Endothelial cell (in vitro differentiated cells): ENCODE measurements around the gene ITK. TPM values are rescaled to one million over a fixed set of nuclear protein-coding genes. Genes with fewer than 3 reads are reported as not detected.
A peak's percentile ranks its signal among the peaks of the same experiment; 100 is the strongest.

Experiments
- DNase-seq: peaks from one replicate; pipeline ENCODE4 v3.0.0; 2021; ENCODE audit warnings: low spot score
- H3K27ac Mint-ChIP-seq: one replicate; pipeline ENCODE4 v1.8.0; 2021; ENCODE audit warnings: mixed read lengths, inconsistent platforms; ENCODE audit not compliant: unreplicated experiment
- H3K27me3 Mint-ChIP-seq: one replicate; pipeline ENCODE4 v1.8.0; 2021; ENCODE audit warnings: mild to moderate bottlenecking, moderate library complexity, mixed read lengths, inconsistent platforms; ENCODE audit not compliant: unreplicated experiment
- H3K36me3 Mint-ChIP-seq: one replicate; pipeline ENCODE4 v1.8.0; 2021; ENCODE audit warnings: mild to moderate bottlenecking, low read depth, mixed read lengths, inconsistent platforms; ENCODE audit not compliant: unreplicated experiment
- H3K4me1 Mint-ChIP-seq: one replicate; pipeline ENCODE4 v1.8.0; 2021; ENCODE audit warnings: mild to moderate bottlenecking, mixed read lengths, inconsistent platforms; ENCODE audit not compliant: unreplicated experiment
- H3K4me3 Mint-ChIP-seq: one replicate; pipeline ENCODE4 v1.8.0; 2021; ENCODE audit warnings: mild to moderate bottlenecking, mixed read lengths, inconsistent platforms; ENCODE audit not compliant: unreplicated experiment
- H3K9me3 Mint-ChIP-seq: one replicate; pipeline ENCODE4 v1.8.0; 2021; ENCODE audit warnings: mixed read lengths, inconsistent platforms; ENCODE audit not compliant: unreplicated experiment
- long read RNA-seq: library from polyadenylated mRNA; unstranded; transcript quantifications from one replicate; pipeline ENCODE4 v2.0.0, GENCODE V29; 2020; ENCODE audit not compliant: unreplicated experiment
- total RNA-seq: library from RNA; stranded (reverse); fragmentation: NEBNext Ultra II Directional; extraction: Animal tissue kit (Norgen Biotek cat#: 25700); gene quantifications from one replicate; pipeline ENCODE4 v1.2.1, GENCODE V29; 2021; ENCODE audit not compliant: unreplicated experiment
- TF ChIP-seq, protein P1 (sequence below): fragments of 200-600 bp; sonication (generic); IDR thresholded peaks from one replicate; pipeline ENCODE4 v1.5.0; 2021; ENCODE audit warnings: antibody characterized with exemption; ENCODE audit not compliant: unreplicated experiment

Gene ITK
- not detected for total RNA-seq
- long read RNA-seq, result 0 reads

DNA sequence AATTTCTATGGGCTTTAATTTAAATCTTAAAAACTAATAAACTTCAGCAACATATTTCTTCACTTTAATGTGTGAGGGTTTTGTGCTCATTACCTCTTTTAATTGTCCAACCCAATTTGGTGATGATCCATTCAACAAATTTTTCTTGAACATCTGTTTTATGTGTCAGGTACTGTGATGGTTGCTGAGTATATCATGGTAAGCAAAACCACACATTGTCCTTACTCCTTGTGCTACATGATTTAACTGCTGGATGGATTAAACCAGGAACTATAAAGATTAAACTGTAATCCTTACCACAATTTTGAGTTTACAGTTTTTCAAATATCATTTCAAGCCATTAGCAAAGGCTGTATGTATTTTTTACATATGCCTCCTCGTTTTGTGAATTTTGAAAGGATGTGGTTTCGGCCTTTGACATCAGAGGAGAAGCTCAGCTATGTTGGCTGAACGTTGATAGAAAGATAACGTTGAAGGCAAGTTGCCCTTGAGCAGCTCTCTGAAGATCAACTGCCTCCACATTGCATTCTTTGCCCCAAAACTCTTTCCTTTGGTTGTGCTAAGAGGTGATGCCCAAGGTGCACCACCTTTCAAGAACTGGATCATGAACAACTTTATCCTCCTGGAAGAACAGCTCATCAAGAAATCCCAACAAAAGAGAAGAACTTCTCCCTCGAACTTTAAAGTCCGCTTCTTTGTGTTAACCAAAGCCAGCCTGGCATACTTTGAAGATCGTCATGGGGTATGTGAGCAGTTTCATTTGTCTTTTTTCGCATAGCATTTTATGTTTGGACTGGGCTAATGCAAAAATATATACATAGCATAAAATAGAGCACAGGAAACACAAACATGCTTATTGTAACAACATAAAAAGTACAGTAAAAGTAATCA lies at the start of gene ITK:
Gene ITK, plus strand, starts transcription at position 467 of the 891 bp plus-strand sequence. Its CDS starts 138 bp downstream, at position 605.
- H3K9me3 Mint-ChIP-seq, result no peaks in the 10 kb centered on the region
- TF ChIP-seq, protein P1, sequence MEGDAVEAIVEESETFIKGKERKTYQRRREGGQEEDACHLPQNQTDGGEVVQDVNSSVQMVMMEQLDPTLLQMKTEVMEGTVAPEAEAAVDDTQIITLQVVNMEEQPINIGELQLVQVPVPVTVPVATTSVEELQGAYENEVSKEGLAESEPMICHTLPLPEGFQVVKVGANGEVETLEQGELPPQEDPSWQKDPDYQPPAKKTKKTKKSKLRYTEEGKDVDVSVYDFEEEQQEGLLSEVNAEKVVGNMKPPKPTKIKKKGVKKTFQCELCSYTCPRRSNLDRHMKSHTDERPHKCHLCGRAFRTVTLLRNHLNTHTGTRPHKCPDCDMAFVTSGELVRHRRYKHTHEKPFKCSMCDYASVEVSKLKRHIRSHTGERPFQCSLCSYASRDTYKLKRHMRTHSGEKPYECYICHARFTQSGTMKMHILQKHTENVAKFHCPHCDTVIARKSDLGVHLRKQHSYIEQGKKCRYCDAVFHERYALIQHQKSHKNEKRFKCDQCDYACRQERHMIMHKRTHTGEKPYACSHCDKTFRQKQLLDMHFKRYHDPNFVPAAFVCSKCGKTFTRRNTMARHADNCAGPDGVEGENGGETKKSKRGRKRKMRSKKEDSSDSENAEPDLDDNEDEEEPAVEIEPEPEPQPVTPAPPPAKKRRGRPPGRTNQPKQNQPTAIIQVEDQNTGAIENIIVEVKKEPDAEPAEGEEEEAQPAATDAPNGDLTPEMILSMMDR, result no peak
- no peaks in the 10 kb centered on the region for H3K27me3 Mint-ChIP-seq
- no peak for DNase-seq
- H3K36me3 Mint-ChIP-seq, result no peaks in the 10 kb centered on the region
- H3K4me3 Mint-ChIP-seq, result no peak within 1 kb of the TSS
- no peaks in the 10 kb centered on the region for H3K4me1 Mint-ChIP-seq
- no peak within 1 kb of the TSS for H3K27ac Mint-ChIP-seq

DNA sequence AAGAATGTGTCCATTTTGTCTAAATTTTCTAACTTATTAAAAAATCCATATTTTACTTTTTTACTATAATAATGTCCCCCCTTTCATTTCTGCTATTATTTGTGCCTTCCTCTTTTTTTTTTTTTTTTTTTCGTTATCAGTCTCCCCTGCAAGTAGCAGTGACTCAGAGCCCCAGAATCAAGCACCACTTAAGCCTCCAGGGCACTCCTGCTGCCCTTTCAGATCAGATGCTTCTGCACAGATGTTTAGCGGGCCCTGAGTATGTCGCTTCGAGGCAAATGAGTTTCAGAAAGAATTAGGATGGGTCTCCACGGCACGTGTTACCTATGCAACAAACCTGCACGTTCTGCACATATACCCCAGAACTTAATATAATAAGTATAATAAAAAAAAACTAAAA lies 49.7 kb upstream of the ITK start:
- Mint-ChIP-seq H3K27ac (no peak overlapping the region), H3K4me3 (no peak overlapping the region), H3K27me3 (no peaks in the 10 kb centered on the region), H3K36me3 (no peaks in the 10 kb centered on the region), H3K9me3 (no peaks in the 10 kb centered on the region), H3K4me1 (no peaks in the 10 kb centered on the region)
- DNase-seq, result no peak
- TF ChIP-seq, protein P1, result no peak

DNA sequence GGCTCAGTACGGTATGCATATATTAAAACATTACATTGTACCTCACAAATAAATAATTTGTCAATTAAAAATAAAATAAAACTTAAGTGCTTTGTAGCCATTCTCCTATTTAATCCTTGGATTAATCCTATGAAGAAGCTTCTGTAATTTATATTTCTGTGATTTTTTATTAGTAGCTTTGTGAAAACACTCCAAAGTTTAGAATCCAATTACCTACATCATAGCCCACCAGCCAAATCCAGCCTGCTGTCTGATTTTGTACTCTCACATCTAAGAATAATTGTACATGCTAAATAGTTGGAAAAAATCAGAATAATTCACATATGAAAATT lies 48.4 kb upstream of the ITK start:
- TF ChIP-seq, protein P1, result no peak
- no peaks in the 10 kb centered on the region for H3K36me3 Mint-ChIP-seq
- H3K27ac Mint-ChIP-seq, result no peak overlapping the region
- H3K4me3 Mint-ChIP-seq, result no peak overlapping the region
- H3K4me1 Mint-ChIP-seq, result no peaks in the 10 kb centered on the region
- no peaks in the 10 kb centered on the region for H3K27me3 Mint-ChIP-seq
- DNase-seq, result no peak
- no peaks in the 10 kb centered on the region for H3K9me3 Mint-ChIP-seq

DNA sequence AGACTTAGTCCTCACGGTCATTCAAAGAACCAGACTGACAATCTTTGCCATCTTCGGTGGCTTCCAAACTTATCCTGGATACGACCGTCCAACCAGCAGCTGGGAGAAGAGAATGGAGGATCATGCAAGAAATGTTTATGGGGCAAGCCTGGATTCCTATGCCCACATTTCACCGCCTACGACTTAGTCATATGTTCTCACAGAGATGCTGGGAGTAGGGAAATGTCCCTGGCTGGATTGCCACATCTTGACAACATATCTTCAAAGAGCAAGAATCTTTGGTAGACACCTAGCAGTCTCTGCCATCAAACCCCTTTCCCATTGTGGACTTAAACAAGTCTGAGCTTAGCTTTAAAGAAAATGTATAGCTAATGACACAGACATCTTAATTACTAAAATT lies 42.9 kb upstream of the ITK start:
- no peaks in the 10 kb centered on the region for H3K9me3 Mint-ChIP-seq
- TF ChIP-seq, protein P1, result no peak
- H3K36me3 Mint-ChIP-seq, result peaks cover under 1% of the 10 kb centered on the region
- no peaks in the 10 kb centered on the region for H3K27me3 Mint-ChIP-seq
- H3K4me1 Mint-ChIP-seq, result peaks cover 2% of the 10 kb centered on the region
- H3K4me3 Mint-ChIP-seq, result no peak overlapping the region
- DNase-seq, result no peak
- H3K27ac Mint-ChIP-seq, result no peak overlapping the region

DNA sequence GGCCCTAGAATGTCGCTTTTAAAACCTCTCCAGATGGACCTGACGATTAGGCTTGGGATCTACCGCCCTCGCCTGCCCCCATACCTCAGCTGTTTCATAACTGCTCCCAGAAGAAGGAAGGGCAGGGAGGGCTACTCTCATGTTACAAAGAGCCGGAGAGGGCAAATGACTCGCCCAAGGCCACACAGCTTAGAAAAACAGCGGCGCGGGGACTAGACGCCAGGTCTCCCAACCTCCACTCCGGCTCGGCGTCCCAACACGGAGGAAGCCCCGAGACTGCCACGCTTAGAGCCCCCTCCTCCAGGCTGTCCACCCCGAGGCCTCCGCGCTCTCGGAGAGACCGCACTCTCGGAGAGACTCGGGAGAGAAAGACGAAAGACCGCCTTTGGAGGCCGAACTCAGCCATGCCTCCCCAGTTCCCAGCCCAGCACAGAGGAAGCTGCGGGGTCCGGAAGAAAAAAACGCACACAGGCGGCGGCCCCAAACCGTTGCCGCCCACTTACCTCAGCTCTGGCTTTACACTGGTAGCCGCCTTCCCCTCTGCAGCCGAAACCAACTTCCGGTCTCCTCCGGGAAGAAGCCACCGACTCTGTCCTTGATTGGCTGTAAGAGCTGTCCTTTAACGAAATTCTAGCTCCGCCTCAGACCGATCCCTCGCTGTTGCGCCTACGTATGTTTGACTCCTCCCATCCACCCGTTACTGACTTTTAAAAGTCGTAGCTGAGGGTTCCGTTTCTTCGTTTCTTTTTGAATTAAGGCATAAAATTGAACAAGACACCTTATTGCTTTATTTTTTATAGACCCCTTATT lies 38.1 kb upstream of the ITK start, which contains the start of gene MED7:
Gene MED7, minus strand, starts transcription at position 549 of the 810 bp plus-strand sequence. CDS start 3,434 bp downstream, outside the sequence.
- Mint-ChIP-seq H3K27me3 (peaks cover 9% of the 10 kb centered on the region), H3K4me3 (peak within 1 kb of the TSS; percentile 92), H3K27ac (peak within 1 kb of the TSS; percentile 79), H3K36me3 (peaks cover 5% of the 10 kb centered on the region), H3K4me1 (peaks cover 7% of the 10 kb centered on the region), H3K9me3 (no peaks in the 10 kb centered on the region)
- peak; percentile 87 for DNase-seq
- TF ChIP-seq, protein P1, result no peak
